NT2/D1 (cell line): ENCODE results near the gene MGLL.

ENCODE experiments used
- DNase-seq: peaks from one replicate; pipeline ENCODE4 v3.0.0-alpha.2; 2011; ENCODE audit warnings: low read depth, low spot score
- H3K27me3 ChIP-seq: 2 replicates; pipeline ENCODE4 v1.6.0; 2011; ENCODE audit warnings: mild to moderate bottlenecking; ENCODE audit not compliant: insufficient read length, insufficient read depth
- H3K36me3 ChIP-seq: 2 replicates; pipeline ENCODE4 v1.6.1; 2011; ENCODE audit warnings: mild to moderate bottlenecking, low read length, mixed read lengths; ENCODE audit not compliant: insufficient read depth, insufficient read length
- H3K4me1 ChIP-seq: 2 replicates; pipeline ENCODE4 v1.5.1; 2011; ENCODE audit not compliant: insufficient read depth, insufficient read length
- H3K4me3 ChIP-seq: 2 replicates; pipeline ENCODE4 v1.5.1; 2011; ENCODE audit warnings: low read depth; ENCODE audit not compliant: insufficient read length
- H3K9ac ChIP-seq: 2 replicates; pipeline ENCODE4 v1.6.0; 2011; ENCODE audit warnings: low read depth; ENCODE audit not compliant: insufficient read length
- H3K9me3 ChIP-seq: 2 replicates; pipeline ENCODE4 v1.5.1; 2011; ENCODE audit warnings: mild to moderate bottlenecking, low read length; ENCODE audit not compliant: insufficient read depth
- SUZ12 ChIP-seq: IDR thresholded peaks from 2 replicates; pipeline ENCODE4 v1.6.1; 2011; ENCODE audit not compliant: insufficient read length, insufficient read depth; ENCODE audit errors: extremely low read depth
- YY1 ChIP-seq: IDR thresholded peaks from 2 replicates; pipeline ENCODE4 v1.6.1; 2011; ENCODE audit not compliant: insufficient read length, insufficient read depth
- ZNF274 ChIP-seq: IDR thresholded peaks from 2 replicates; pipeline ENCODE4 v1.6.1; 2011; ENCODE audit warnings: mild to moderate bottlenecking, low read depth, low read length

MGLL gene

DNA sequence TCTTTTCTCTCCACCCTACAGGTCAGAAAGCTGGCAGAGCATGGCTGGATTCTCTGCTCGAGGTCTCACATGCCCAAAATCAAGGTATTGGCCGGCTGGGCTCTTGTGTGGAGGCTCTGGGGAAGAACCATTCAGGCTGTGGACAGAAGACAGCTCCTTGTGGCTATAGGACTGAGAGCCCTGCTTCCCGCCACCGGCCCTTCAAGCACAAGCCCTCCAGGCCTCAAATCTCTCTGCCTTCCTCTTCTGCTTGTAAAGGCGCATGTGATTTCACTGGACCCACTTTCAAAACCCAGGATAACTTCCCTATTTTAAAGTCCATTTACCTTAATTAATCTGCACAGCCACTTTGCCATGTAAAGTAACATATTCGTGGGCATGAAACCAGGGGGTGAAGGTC is 36.2 kb upstream of the MGLL start:
- H3K27me3 ChIP-seq: peaks cover 2% of the 10 kb centered on the region
- no peak overlapping the region for H3K9ac ChIP-seq
- H3K36me3 ChIP-seq: no peaks in the 10 kb centered on the region
- no peak overlapping the region for H3K4me3 ChIP-seq
- H3K4me1 ChIP-seq: peaks cover 5% of the 10 kb centered on the region
- no peaks in the 10 kb centered on the region for H3K9me3 ChIP-seq
- TF ChIP-seq SUZ12: no peak
- TF ChIP-seq YY1: no peak
- no peak for TF ChIP-seq ZNF274
- DNase-seq: no peak

- Histone ChIP-seq H3K9me3 (no peaks in the 10 kb centered on the region), H3K9ac (no peak overlapping the region), H3K36me3 (no peaks in the 10 kb centered on the region), H3K4me1 (peaks cover 5% of the 10 kb centered on the region), H3K4me3 (no peak overlapping the region), H3K27me3 (peaks cover 2% of the 10 kb centered on the region)
- TF ChIP-seq ZNF274 (no peak), SUZ12 (no peak), YY1 (no peak)
- no peak for DNase-seq
Observed at GRCh38 chr3:127857333-127857732, 35.0 kb upstream of the MGLL start.

DNA sequence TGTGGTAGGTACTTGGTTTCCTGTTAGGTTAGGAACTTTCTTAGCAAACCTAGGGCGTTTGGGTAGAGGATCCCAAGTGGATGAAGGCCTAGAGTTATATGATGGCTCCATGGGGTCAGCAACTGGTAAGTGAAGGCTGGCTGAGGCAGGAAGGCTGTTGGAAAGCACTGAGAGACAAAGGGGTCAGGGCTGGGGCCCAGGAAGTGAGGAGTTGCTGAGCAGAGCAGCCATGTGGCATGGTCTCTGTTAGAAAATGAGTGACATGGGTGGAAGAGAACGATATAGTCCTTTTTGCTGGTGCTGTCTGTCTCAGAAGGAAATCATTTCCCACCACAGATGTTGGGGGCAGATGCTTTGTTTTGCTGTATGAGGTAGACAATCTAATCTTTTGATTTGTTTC is 34.5 kb upstream of the MGLL start:
- Histone ChIP-seq H3K4me1 (peaks cover 5% of the 10 kb centered on the region), H3K9ac (no peak overlapping the region), H3K4me3 (no peak overlapping the region), H3K36me3 (no peaks in the 10 kb centered on the region), H3K9me3 (no peaks in the 10 kb centered on the region), H3K27me3 (peaks cover 2% of the 10 kb centered on the region)
- TF ChIP-seq SUZ12 (no peak), YY1 (no peak), ZNF274 (no peak)
- no peak for DNase-seq

DNA sequence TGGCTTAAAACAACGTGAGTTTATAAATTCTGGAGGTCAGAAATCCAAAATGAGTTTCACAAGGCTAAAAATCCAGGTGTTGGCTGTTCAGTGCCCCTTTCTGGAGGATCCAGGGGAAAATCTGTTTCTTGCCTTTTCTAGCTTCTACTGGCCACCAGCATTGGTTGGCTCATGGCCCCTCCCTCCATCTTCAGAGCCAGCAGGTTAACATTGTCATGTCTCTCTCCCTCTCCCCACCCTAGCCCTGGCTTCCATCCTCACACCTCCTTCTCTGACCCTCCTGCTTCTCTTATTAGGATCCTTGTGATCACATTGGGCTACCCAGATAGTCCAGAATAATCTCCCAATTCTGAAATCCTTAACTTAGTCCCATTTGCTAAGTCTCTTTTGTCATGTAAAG is 32.9 kb upstream of the MGLL start:
- no peak for DNase-seq
- peaks cover 2% of the 10 kb centered on the region for H3K27me3 ChIP-seq
- peaks cover 3% of the 10 kb centered on the region for H3K4me1 ChIP-seq
- no peak overlapping the region for H3K9ac ChIP-seq
- H3K4me3 ChIP-seq: no peak overlapping the region
- H3K9me3 ChIP-seq: no peaks in the 10 kb centered on the region
- TF ChIP-seq SUZ12: no peak
- TF ChIP-seq YY1: no peak
- no peak for TF ChIP-seq ZNF274
- H3K36me3 ChIP-seq: no peaks in the 10 kb centered on the region

DNA sequence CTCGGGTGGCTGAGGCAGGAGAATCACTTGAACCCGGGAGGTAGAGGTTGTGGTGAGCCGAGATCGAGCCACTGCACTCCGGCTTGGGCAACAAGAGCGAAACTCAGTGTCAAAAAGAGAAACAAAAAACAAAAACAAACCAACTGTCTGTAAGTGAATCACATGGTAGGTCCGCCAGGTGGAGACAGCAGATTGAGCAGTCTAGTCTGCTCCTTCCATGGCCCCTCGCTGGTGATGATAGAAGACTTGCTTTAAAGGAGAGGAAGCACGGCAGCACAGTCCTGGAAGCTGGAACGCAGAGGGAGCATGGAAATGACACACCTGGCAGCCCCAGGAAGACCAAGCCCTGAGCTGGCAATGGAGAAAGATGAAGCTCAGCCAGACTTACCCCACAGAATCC is 31.4 kb upstream of the MGLL start:
- Histone ChIP-seq H3K36me3 (no peaks in the 10 kb centered on the region), H3K4me1 (no peaks in the 10 kb centered on the region), H3K9ac (no peak overlapping the region), H3K9me3 (no peaks in the 10 kb centered on the region), H3K27me3 (peaks cover 2% of the 10 kb centered on the region), H3K4me3 (no peak overlapping the region)
- no peak for TF ChIP-seq ZNF274
- no peak for TF ChIP-seq SUZ12
- no peak for TF ChIP-seq YY1
- DNase-seq: no peak

DNA sequence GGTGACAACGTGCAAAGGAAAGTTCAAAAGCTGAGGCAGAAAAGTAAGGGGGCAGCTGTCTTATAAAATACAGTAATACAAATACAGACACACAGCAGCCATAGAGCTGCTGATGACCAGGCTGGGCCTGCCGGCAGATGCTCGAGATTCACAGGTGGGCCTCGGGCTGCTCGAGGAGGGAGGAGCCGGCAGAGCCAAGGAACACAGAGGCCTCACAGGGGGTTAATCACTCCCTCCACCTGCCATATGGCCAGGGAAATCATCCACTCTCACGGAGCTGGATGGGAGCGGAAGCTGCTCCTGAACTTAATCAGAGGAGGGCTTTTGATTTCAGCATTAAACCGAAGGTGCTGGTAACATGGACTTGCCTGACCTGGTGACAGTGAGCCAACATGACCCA is 29.6 kb upstream of the MGLL start:
- H3K4me3 ChIP-seq: no peak overlapping the region
- H3K36me3 ChIP-seq: no peaks in the 10 kb centered on the region
- no peak for DNase-seq
- no peak overlapping the region for H3K9ac ChIP-seq
- H3K9me3 ChIP-seq: no peaks in the 10 kb centered on the region
- H3K27me3 ChIP-seq: peaks cover 2% of the 10 kb centered on the region
- H3K4me1 ChIP-seq: no peaks in the 10 kb centered on the region
- no peak for TF ChIP-seq SUZ12
- TF ChIP-seq ZNF274: no peak
- TF ChIP-seq YY1: no peak

DNA sequence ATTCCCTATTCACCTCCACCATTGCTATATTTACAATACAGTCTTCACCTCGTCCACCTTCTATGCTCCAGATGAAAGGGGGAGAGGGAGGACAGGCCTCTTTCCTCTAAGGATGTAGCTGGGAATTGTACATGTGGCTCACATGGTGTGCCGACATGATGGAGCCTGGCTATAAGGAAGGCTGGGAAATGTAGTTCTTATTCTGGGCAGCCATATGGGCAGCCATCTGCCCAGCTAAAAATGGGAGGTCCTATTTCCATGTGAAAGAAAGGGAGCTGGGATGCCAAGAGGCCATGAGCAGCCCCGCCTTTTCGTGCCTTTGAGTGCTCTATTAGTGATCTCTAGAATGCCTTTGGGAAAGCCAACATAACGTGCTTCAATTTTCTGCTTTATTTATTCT is 27.1 kb upstream of the MGLL start:
- TF ChIP-seq YY1: peak; percentile 68
- no peak for TF ChIP-seq ZNF274
- TF ChIP-seq SUZ12: no peak
- Histone ChIP-seq H3K9ac (no peak overlapping the region), H3K9me3 (no peaks in the 10 kb centered on the region), H3K36me3 (no peaks in the 10 kb centered on the region), H3K4me1 (no peaks in the 10 kb centered on the region), H3K4me3 (no peak overlapping the region), H3K27me3 (no peaks in the 10 kb centered on the region)
- peak; percentile 13 for DNase-seq
